T-helper 1 cell treated with Interleukin-12 subunit alpha and Interleukin-12 subunit beta and Interleukin-4 antibody, amounts not matched to agents 30 μg/mL and 1 μg/mL, for 36 hours (primary cell): Measurements from ENCODE around the gene F3.

Experiments
- H3K27ac Mint-ChIP-seq: one replicate; pipeline ENCODE4 v1.8.0; 2021; ENCODE audit warnings: mild to moderate bottlenecking, mixed read lengths
- H3K27me3 Mint-ChIP-seq: one replicate; pipeline ENCODE4 v1.8.0; 2021; ENCODE audit warnings: low read depth, mixed read lengths
- H3K36me3 Mint-ChIP-seq: one replicate; pipeline ENCODE4 v1.8.0; 2021; ENCODE audit warnings: low read depth, mixed read lengths
- H3K4me1 Mint-ChIP-seq: one replicate; pipeline ENCODE4 v1.8.0; 2021; ENCODE audit warnings: low read depth, mixed read lengths
- H3K4me3 Mint-ChIP-seq: one replicate; pipeline ENCODE4 v1.8.0; 2021; ENCODE audit warnings: mild to moderate bottlenecking, moderate library complexity, mixed read lengths
- H3K9me3 Mint-ChIP-seq: one replicate; pipeline ENCODE4 v1.8.0; 2021; ENCODE audit warnings: mixed read lengths

The F3 gene

DNA sequence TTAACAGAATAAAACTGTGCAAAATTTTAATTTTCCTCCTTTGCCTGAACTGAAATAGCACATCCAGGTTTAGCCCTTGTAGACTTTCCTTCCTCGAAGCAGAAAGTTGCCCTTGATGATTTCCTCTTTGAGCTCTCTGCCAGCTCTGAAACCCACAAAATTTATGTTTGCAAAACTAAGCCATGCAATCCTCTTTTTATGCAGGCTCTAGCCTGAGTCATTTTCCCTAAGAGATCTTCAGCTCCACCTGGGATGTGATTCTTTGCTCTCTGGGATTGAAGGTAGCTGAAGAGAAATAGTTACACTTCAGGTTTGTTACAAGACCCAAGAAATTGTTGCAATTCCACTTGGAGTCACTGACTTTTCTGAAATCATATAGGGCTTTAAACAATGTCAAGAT is 1.4 kb upstream of the F3 start:
- Mint-ChIP-seq H3K4me1 (peaks cover 12% of the 10 kb centered on the region), H3K4me3 (peak overlapping the region; percentile 83)

DNA sequence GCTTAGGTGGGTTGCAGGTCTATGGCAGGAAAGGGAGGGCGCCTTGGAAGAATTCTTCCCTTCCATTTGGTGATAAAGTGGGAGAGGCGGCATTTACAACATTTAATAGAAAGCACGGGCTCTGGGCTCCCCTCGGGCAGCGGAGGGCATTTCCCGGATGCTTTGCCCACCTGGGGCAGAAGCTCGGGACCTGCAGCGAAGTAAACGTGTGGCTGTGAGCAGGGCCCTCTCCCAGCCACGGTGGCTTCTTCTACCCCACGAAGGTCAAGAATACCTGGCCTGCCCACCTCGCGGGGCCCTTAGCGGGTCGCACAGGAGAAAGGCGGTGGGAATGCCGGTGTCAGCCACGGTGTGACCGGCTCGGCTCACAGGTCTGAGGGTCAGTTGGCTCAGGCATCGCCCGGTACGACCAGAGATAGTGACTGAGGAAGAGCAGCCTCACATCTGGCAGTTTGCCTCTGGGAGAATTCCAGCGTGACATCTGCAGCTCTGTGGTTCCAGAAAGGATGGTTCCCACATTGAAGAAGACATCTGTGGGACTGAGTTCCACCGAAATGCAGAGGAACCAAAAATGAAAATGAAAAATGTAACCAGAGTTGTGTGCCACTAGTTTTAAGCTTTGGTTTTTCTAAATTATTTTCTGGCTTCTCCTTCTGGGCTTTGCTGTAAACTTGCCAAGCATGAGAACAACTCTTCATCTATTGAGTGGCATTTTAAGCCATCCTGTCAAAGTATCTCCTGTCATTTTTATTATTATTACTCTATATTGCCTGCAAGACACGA is 720 bp upstream of the F3 start:
- H3K27me3 Mint-ChIP-seq = peaks cover 75% of the 10 kb centered on the region

More for the DNA sequence above, 1.4 kb upstream of the F3 start:
- no peaks in the 10 kb centered on the region for H3K9me3 Mint-ChIP-seq
- no peak overlapping the region for H3K27ac Mint-ChIP-seq
- H3K36me3 Mint-ChIP-seq = no peaks in the 10 kb centered on the region
- peaks cover 76% of the 10 kb centered on the region for H3K27me3 Mint-ChIP-seq

DNA sequence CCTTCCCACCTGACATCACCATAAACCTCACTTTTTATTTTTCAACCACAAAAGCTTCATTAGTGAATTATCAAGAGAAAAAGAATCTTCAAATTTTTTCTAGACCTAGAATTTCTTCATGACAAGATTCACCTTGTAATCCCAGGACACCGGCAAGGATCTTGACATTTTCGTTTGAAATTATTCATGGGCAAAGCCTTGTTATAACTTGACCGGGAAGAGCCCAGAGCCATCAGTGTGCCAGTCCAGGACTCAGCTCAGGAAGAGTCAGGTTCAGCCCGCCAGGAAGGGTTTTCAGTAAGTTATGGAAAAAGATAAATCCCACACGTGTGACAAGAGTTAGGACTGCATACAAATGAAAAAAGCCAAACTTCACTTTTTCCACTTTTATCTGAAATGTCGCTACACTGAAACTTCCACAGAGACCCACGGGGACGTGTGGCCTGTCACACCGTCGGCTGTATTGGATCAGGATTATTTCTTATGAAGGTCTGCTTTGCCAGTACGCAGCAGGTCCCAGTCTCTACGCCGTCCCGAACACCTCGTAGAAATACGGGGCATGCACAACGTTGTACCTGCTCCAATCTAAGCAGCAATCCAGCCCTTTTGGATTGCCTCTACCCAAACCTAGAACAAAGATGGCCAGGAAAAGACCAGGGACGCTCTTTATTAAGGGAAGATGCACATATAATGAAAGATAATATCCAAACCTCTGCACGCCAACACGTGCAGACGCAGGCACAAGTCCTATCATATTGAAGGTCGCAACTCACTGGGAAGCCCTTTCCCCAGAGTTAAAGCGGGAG is 916 bp downstream of the F3 start:
- no peaks in the 10 kb centered on the region for H3K9me3 Mint-ChIP-seq
- H3K27ac Mint-ChIP-seq = no peak overlapping the region
- peaks cover 76% of the 10 kb centered on the region for H3K27me3 Mint-ChIP-seq
- H3K4me3 Mint-ChIP-seq = peak overlapping the region; percentile 62
- peaks cover 12% of the 10 kb centered on the region for H3K4me1 Mint-ChIP-seq
- no peaks in the 10 kb centered on the region for H3K36me3 Mint-ChIP-seq

More for the DNA sequence above, 720 bp upstream of the F3 start:
- Mint-ChIP-seq H3K4me3 (peak overlapping the region; percentile 83), H3K4me1 (peaks cover 12% of the 10 kb centered on the region), H3K36me3 (no peaks in the 10 kb centered on the region), H3K9me3 (no peaks in the 10 kb centered on the region), H3K27ac (peak overlapping the region; percentile 45)

DNA sequence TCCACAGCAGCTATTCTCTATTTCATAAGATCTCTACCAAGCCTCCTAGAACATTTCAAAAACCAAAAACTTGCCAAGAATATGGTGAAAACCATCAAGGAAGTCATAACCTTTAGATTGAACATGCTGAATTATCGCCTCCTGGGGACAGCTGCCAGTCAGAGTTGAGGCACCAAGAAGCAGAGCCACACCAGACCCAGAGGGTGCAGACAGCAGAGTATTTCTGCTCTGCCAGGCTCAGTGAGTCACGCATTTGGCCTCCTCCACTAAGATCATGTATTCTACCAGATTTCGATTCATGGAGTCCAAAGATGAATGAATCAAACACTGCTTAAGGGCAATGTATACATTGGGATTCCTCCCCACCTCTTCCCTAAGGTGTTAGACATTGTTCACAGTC is 2.1 kb downstream of the F3 start:
- H3K4me1 Mint-ChIP-seq = peaks cover 12% of the 10 kb centered on the region
- no peaks in the 10 kb centered on the region for H3K9me3 Mint-ChIP-seq
- H3K36me3 Mint-ChIP-seq = no peaks in the 10 kb centered on the region
- H3K27ac Mint-ChIP-seq = no peak overlapping the region
- no peak overlapping the region for H3K4me3 Mint-ChIP-seq
- H3K27me3 Mint-ChIP-seq = peaks cover 68% of the 10 kb centered on the region

DNA sequence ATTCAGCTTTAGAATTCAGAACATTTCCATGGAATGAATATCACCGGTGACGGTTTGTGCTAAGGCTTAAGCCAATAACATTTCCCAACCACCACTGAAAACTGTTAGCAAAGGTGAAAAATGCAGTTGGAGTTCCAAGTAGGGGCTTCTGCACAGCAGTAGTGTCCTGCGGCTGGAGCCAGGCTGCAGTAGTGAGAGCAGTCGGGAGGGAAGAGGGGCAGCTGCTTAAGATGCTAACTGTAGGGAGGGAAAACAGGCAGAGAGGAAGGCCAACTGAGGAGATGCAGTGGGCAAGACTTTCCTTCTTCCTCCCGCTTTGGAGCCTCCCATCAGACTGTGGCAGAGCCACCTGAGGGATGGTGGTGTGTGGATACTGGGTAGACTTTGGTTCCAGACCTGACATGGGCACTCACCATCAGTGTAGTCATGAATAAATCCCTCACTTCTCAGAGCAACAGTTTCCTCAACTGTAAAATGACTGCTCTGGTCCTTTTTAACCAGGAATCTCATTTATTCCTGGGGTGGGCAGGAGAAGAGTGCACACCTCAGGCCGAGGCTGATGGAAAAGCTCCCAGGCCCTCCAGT is 3.2 kb downstream of the F3 start:
- Mint-ChIP-seq H3K27me3 (peaks cover 56% of the 10 kb centered on the region), H3K9me3 (no peaks in the 10 kb centered on the region), H3K27ac (no peak overlapping the region), H3K4me3 (no peak overlapping the region), H3K4me1 (peaks cover 12% of the 10 kb centered on the region), H3K36me3 (no peaks in the 10 kb centered on the region)

DNA sequence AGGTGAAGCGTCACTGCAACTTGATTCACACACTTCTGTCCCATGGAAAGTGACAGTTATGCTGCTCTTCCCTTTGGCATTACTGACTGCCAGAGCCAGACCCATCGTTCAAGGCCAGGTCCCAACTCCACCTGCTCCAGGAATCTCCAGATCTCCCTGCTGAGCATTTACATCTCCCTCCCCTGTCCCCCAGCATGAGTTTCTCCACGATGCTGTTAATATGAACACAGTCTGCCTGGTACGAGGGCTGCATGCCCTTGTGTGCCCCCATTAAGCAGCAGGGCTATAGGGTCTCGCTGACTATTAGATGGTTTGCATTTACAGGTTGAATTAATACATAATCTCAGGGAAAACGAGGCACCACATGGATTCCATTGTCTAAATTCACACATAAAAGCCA is 4.3 kb downstream of the F3 start:
- Mint-ChIP-seq H3K27me3 (peaks cover 45% of the 10 kb centered on the region), H3K4me1 (peaks cover 6% of the 10 kb centered on the region), H3K9me3 (no peaks in the 10 kb centered on the region), H3K4me3 (no peak overlapping the region), H3K36me3 (no peaks in the 10 kb centered on the region), H3K27ac (no peak overlapping the region)

DNA sequence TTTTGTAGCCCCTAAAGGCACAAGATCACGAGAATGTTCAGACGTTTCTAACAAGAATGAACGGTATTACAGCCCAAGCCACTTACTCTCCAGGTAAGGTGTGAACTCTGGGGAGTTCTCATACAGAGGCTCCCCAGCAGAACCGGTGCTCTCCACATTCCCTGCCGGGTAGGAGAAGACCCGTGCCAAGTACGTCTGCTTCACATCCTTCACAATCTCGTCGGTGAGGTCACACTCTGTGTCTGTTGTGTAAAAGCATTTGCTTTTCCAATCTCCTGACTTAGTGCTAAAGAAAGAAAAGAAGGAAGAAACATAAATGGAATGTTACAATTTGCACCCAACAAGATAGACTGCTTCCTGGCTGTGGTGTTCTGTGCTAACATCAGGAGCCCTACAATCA is 5.7 kb downstream of the F3 start:
- no peaks in the 10 kb centered on the region for H3K36me3 Mint-ChIP-seq
- peaks cover 37% of the 10 kb centered on the region for H3K27me3 Mint-ChIP-seq
- H3K4me1 Mint-ChIP-seq = peaks cover 1% of the 10 kb centered on the region
- H3K27ac Mint-ChIP-seq = no peak overlapping the region
- H3K4me3 Mint-ChIP-seq = no peak overlapping the region
- no peaks in the 10 kb centered on the region for H3K9me3 Mint-ChIP-seq

DNA sequence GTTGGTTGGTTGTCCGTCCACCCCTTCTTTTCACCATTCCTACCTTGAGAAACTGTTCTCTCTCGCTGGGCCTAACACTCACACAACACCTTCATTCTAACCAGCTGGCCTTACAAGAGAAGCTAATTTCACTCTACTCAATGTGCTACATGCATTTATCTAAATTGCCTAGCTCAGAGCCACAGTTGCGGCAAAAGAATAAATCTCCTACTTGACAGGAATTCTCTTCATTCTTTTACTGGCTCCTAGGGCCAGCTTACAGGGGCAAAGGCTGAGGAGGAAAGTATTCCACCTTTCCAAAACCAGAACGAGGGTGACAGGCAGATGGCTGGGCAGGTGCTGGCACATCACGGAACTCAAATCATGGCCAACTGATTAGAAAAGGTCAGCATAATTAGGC is 6.5 kb downstream of the F3 start:
- Mint-ChIP-seq H3K27ac (no peak overlapping the region), H3K4me1 (no peaks in the 10 kb centered on the region), H3K9me3 (no peaks in the 10 kb centered on the region), H3K27me3 (peaks cover 29% of the 10 kb centered on the region), H3K36me3 (no peaks in the 10 kb centered on the region), H3K4me3 (no peak overlapping the region)

DNA sequence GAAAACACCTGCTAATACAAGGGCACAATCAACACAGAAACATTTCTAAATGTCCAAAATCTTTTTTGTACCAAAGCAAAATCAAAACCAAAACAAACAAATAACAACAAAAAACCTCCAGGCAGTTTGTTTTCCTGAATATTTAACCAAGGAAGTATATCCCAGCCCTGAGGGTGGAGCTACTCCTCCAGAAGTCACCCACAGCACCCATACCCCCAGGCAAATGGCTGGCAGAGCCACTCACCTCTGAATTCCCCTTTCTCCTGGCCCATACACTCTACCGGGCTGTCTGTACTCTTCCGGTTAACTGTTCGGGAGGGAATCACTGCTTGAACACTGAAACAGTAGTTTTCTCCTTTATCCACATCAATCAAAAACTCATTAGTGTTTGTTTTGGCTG is 9.5 kb downstream of the F3 start:
- H3K4me3 Mint-ChIP-seq = no peak overlapping the region
- no peaks in the 10 kb centered on the region for H3K36me3 Mint-ChIP-seq
- H3K9me3 Mint-ChIP-seq = no peaks in the 10 kb centered on the region
- peaks cover 17% of the 10 kb centered on the region for H3K27me3 Mint-ChIP-seq
- H3K27ac Mint-ChIP-seq = no peak overlapping the region
- no peaks in the 10 kb centered on the region for H3K4me1 Mint-ChIP-seq

DNA sequence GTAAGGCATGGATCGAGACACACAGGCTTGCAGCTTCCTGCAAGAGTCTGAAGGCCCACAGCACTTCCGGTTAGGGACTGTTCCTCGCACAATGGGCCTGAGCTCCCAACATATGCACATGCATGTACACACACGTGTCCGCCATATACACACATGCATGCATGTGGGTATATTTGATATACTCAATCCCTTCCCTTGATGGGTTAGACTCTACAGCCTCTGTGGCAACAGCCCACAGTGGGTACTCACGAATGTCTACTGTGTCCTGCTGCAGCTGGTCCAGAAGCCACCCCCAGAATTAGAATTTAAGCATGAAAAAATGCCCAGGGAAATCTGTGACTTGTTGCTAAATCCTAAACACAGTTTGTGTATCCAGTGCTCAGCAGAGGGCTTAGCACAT is 9.9 kb downstream of the F3 start:
- Mint-ChIP-seq H3K27me3 (peaks cover 13% of the 10 kb centered on the region), H3K4me3 (no peak overlapping the region), H3K27ac (no peak overlapping the region), H3K4me1 (no peaks in the 10 kb centered on the region), H3K36me3 (no peaks in the 10 kb centered on the region), H3K9me3 (no peaks in the 10 kb centered on the region)

DNA sequence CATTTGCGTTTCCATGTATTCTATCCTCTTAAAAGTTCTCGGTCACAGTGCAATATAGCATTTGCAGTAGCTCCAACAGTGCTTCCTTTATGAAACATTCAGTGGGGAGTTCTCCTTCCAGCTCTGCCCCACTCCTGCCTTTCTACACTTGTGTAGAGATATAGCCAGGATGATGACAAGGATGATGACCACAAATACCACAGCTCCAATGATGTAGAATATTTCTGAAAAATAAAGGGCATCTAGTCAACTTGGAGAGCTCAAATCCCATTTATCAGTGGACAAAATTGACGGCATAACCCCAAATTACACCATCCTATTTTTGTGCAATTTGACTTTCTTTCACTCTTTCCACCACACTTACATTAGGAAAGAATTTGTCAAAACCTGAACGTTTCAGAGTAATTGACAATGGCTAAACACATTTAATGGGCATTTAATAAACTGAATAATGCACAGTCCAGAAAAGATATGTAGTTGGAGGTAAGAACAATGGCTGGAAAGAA is 11.1 kb downstream of the F3 start:
- Mint-ChIP-seq H3K27ac (no peak overlapping the region), H3K9me3 (no peaks in the 10 kb centered on the region), H3K36me3 (no peaks in the 10 kb centered on the region), H3K4me1 (no peaks in the 10 kb centered on the region), H3K4me3 (no peak overlapping the region), H3K27me3 (peaks cover 10% of the 10 kb centered on the region)

DNA sequence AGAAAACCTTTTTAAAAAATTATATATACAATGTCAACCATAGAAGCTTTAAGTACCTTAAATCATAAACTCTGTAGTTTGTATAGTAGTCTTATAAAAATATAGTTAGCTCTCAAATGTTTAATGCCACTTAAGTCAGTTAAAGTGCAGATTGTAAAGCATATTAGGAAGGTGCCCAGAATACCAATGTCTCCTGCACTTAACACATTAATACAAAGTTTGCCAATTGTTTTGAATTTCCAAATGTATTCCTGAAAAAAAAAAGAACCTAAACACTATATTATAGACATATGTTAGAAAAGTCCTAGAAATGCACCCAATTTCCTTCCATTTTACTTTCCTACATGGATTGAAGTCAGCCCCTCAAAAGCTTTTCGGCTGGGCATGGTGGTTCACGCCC is 12.1 kb downstream of the F3 start:
- Mint-ChIP-seq H3K27me3 (peaks cover 11% of the 10 kb centered on the region), H3K4me1 (no peaks in the 10 kb centered on the region), H3K9me3 (no peaks in the 10 kb centered on the region), H3K4me3 (no peak overlapping the region), H3K27ac (no peak overlapping the region), H3K36me3 (no peaks in the 10 kb centered on the region)

DNA sequence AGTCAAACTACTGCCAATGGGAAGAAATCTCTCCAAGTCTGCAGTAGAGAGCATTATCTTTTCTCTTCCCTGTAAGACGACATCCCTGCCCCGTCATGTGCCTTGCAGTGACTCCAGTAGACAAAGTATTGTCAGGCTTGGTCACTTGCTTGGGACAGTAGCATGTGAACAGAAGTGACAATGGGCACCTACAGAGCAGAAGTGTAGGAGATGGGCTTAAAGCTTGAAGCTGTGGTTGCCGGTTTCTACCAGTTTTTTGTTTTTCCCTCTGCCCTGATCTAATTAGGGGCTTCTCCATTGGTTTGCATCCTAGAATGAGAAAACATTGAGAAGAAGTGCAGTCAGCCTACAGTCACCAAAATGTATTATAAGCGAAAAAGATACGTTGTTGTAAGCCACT is 12.7 kb downstream of the F3 start:
- Mint-ChIP-seq H3K27me3 (peaks cover 11% of the 10 kb centered on the region), H3K36me3 (no peaks in the 10 kb centered on the region), H3K9me3 (no peaks in the 10 kb centered on the region), H3K4me1 (no peaks in the 10 kb centered on the region), H3K27ac (no peak overlapping the region), H3K4me3 (no peak overlapping the region)

DNA sequence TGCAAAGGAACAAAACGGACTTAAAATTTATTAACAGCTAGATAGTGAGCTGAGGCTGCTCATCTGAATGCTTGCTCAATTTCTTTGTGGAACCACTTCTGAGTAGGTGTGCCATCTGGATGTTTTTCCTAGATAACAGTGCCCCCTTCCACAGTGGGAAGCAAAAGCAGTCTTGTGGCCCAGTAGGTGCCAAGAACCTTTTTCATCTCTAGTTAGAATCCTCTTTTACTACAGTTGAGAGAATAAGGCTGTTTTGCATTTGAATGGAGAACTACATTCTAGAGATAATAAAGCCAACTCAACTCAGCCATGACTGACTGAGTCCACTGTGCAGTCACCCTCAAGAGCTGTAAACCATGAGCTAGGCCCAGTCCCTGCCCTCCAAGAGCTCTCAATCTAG is 13.3 kb downstream of the F3 start:
- Mint-ChIP-seq H3K27me3 (peaks cover 11% of the 10 kb centered on the region), H3K36me3 (no peaks in the 10 kb centered on the region), H3K4me1 (no peaks in the 10 kb centered on the region), H3K9me3 (no peaks in the 10 kb centered on the region), H3K4me3 (no peak overlapping the region), H3K27ac (no peak overlapping the region)
